Regular cardiac myocyte (primary cell): ENCODE data around the gene ZMYND19. TPM values are rescaled to one million over a fixed set of nuclear protein-coding genes. Genes with fewer than 3 reads are reported as not detected.

Experiments
- total RNA-seq: library from RNA; depleted of rRNA; stranded (reverse); fragments of >200 nt; gene quantifications from 2 replicates; pipeline ENCODE4 v1.2.3, GENCODE V29; 2014

The ZMYND19 gene
- total RNA-seq: 15.2 and 38.5 TPM in 2 replicates

GRCh38 chr9:137590469-137591383 lies at the start of gene ZMYND19:
Gene ZMYND19, minus strand, starts transcription at chr9:137590512. Its CDS starts 249 bp downstream, at chr9:137590263.

GRCh38 chr9:137618105-137619067 lies 28.1 kb upstream of the ZMYND19 start, which contains the start of gene EHMT1:
Gene EHMT1, plus strand, starts transcription at chr9:137619005. Its CDS starts 24 bp downstream, at chr9:137619029.

GRCh38 chr9:137605121-137606004 lies 15.1 kb upstream of the ZMYND19 start, which contains the start of gene ARRDC1:
Gene ARRDC1, plus strand, starts transcription at chr9:137605686. Its CDS starts 32 bp downstream, at chr9:137605718.

GRCh38 chr9:137578518-137579258 lies 11.6 kb downstream of the ZMYND19 start, which contains the start of gene DPH7:
Gene DPH7, minus strand, starts transcription at chr9:137578925. Its CDS starts 148 bp downstream, at chr9:137578777.

GRCh38 chr9:137551264-137552021 lies 38.9 kb downstream of the ZMYND19 start, which contains the start of gene MRPL41:
Gene MRPL41, plus strand, starts transcription at chr9:137551879. Its CDS starts 203 bp downstream, at chr9:137552082.

GRCh38 chr9:137550231-137550621 lies 40.1 kb downstream of the ZMYND19 start, which contains the start of gene PNPLA7:
Gene PNPLA7, minus strand, starts transcription at chr9:137550402. Its CDS starts 205 bp downstream, at chr9:137550197.

Other genes with a start within 250 kb of the ZMYND19 start
- 5.2 and 18.0 TPM in 2 replicates for gene EXD3, start 167.3 kb downstream of the ZMYND19 start, total RNA-seq
- 0.28 TPM in 1 of 2 replicates, not detected in the other for gene NOXA1, start 167.1 kb downstream of the ZMYND19 start, total RNA-seq
- not detected in 2 replicates for gene ENTPD8, start 149.2 kb downstream of the ZMYND19 start, total RNA-seq
- 15.2 and 17.3 TPM in 2 replicates for gene NSMF, start 131.2 kb downstream of the ZMYND19 start, total RNA-seq
- 0.19 and 1.4 TPM in 2 replicates for gene PNPLA7, start 40.1 kb downstream of the ZMYND19 start, total RNA-seq
- gene MRPL41, start 38.6 kb downstream of the ZMYND19 start, total RNA-seq: 42.0 and 66.7 TPM in 2 replicates
- gene DPH7, start 11.6 kb downstream of the ZMYND19 start, total RNA-seq: 20.1 and 22.6 TPM in 2 replicates
- 8.7 and 10.9 TPM in 2 replicates for gene ARRDC1, start 15.2 kb upstream of the ZMYND19 start, total RNA-seq
- 36.4 and 52.1 TPM in 2 replicates for gene EHMT1, start 28.5 kb upstream of the ZMYND19 start, total RNA-seq